Neutrophil (primary cell): ENCODE measurements around the gene IER3.

Experiments
- H3K27ac ChIP-seq: fragments of 200-600 bp; sonication (generic); 2 replicates; pipeline ENCODE4 v1.5.1; 2016; ENCODE audit warnings: mild to moderate bottlenecking, moderate library complexity
- H3K27me3 ChIP-seq: fragments of 200-600 bp; sonication (generic); 2 replicates; pipeline ENCODE4 v1.6.0; 2016; ENCODE audit warnings: mild to moderate bottlenecking
- H3K36me3 ChIP-seq: fragments of 200-600 bp; sonication (generic); 2 replicates; pipeline ENCODE4 v1.5.1; 2017
- H3K4me1 ChIP-seq, 2 experiments: fragments of 200-600 bp in 1 of 2; sonication (generic) in 1 of 2; 1 replicate in 1 of 2; 2 replicates in 1 of 2; pipeline versions ENCODE4 v1.5.1 to v1.6.1; 2013 to 2016; ENCODE audit warnings: low read depth in 1 of 2, low read length in 1 of 2, mild to moderate bottlenecking in 1 of 2, moderate library complexity in 1 of 2; ENCODE audit not compliant: control insufficient read depth in 1 of 2, insufficient read depth in 1 of 2
- H3K4me3 ChIP-seq, 2 experiments: fragments of 200-600 bp in 1 of 2; sonication (generic) in 1 of 2; 1 replicate in 1 of 2; 2 replicates in 1 of 2; pipeline ENCODE4 v1.5.1; 2013 to 2016; ENCODE audit warnings: low read depth in 1 of 2, low read length in 1 of 2, mild to moderate bottlenecking in 1 of 2, moderate library complexity in 1 of 2
- H3K9me3 ChIP-seq: fragments of 200-600 bp; sonication (generic); 2 replicates; pipeline ENCODE4 v1.5.1; 2016
- CTCF ChIP-seq: fragments of 200-600 bp; sonication (generic); IDR thresholded peaks from 2 replicates; pipeline ENCODE4 v1.5.1; 2016; ENCODE audit warnings: antibody characterized with exemption

Gene IER3

GRCh38 chr6:30744054-30744805, at the start of gene IER3:
IER3 (minus strand) TSS chr6:30744547; CDS start chr6:30744518, 29 bp downstream.
- H3K9me3 ChIP-seq: no peaks in the 10 kb centered on the region
- peaks cover 37 to 41% of the 10 kb centered on the region in 2 experiments for H3K4me1 ChIP-seq
- peaks cover 20% of the 10 kb centered on the region for H3K36me3 ChIP-seq
- H3K4me3 ChIP-seq: peak within 1 kb of the TSS; percentile 89 to 99
- H3K27ac ChIP-seq: peak within 1 kb of the TSS; percentile 92
- H3K27me3 ChIP-seq: no peaks in the 10 kb centered on the region
- TF ChIP-seq CTCF: peak; percentile 84

GRCh38 chr6:30793521-30794194, 49.3 kb upstream of the IER3 start:
- peak overlapping the region; percentile 93 for H3K27ac ChIP-seq
- H3K4me3 ChIP-seq: peak overlapping the region; percentile 21 to 43
- peaks cover 94 to 98% of the 10 kb centered on the region in 2 experiments for H3K4me1 ChIP-seq

GRCh38 chr6:30792786-30793185, 48.4 kb upstream of the IER3 start:
- Histone ChIP-seq H3K9me3 (no peaks in the 10 kb centered on the region), H3K4me1 (peaks cover 94 to 98% of the 10 kb centered on the region in 2 experiments), H3K27me3 (no peaks in the 10 kb centered on the region), H3K4me3 (no peak overlapping the region), H3K36me3 (no peaks in the 10 kb centered on the region), H3K27ac (peak overlapping the region; percentile 93)
- TF ChIP-seq CTCF: no peak

More at GRCh38 chr6:30793521-30794194, 49.3 kb upstream of the IER3 start:
- no peak for TF ChIP-seq CTCF
- Histone ChIP-seq H3K27me3 (no peaks in the 10 kb centered on the region), H3K36me3 (no peaks in the 10 kb centered on the region), H3K9me3 (no peaks in the 10 kb centered on the region)

GRCh38 chr6:30790724-30791383, 46.5 kb upstream of the IER3 start:
- H3K4me1 ChIP-seq: peaks cover 95 to 98% of the 10 kb centered on the region in 2 experiments
- TF ChIP-seq CTCF: no peak
- no peak overlapping the region for H3K4me3 ChIP-seq
- H3K27me3 ChIP-seq: no peaks in the 10 kb centered on the region
- H3K36me3 ChIP-seq: no peaks in the 10 kb centered on the region
- H3K9me3 ChIP-seq: no peaks in the 10 kb centered on the region
- no peak overlapping the region for H3K27ac ChIP-seq

- H3K4me3 ChIP-seq: no peak overlapping the region
- no peaks in the 10 kb centered on the region for H3K9me3 ChIP-seq
- no peaks in the 10 kb centered on the region for H3K36me3 ChIP-seq
- peaks cover 95 to 98% of the 10 kb centered on the region in 2 experiments for H3K4me1 ChIP-seq
- H3K27me3 ChIP-seq: no peaks in the 10 kb centered on the region
- TF ChIP-seq CTCF: no peak
- H3K27ac ChIP-seq: peak overlapping the region; percentile 86
Observed at GRCh38 chr6:30789606-30790005, 45.3 kb upstream of the IER3 start.
